ENCODE results near the gene CACNA1E.

DNA sequence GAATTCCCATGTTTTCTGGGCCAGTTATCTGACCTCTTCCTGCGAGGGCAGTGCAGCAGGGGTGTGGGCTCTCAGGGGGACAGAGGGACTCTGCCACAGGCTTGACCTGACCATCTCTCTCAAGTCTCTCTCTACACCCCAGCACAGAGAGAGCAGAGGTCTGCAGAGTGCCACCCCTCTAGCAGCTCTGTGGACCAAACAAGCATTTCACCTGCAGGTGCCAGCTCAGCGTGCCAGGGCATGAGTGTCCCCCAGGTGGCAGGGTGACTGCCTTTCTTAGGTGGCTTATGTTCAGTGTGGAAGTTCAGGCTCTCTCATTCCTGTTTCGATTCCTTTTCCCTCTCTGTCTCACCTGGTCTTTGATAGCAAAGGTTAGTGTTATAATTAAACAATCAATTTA is 191.3 kb downstream of the CACNA1E start:
- TF ChIP-seq, protein P1, sequence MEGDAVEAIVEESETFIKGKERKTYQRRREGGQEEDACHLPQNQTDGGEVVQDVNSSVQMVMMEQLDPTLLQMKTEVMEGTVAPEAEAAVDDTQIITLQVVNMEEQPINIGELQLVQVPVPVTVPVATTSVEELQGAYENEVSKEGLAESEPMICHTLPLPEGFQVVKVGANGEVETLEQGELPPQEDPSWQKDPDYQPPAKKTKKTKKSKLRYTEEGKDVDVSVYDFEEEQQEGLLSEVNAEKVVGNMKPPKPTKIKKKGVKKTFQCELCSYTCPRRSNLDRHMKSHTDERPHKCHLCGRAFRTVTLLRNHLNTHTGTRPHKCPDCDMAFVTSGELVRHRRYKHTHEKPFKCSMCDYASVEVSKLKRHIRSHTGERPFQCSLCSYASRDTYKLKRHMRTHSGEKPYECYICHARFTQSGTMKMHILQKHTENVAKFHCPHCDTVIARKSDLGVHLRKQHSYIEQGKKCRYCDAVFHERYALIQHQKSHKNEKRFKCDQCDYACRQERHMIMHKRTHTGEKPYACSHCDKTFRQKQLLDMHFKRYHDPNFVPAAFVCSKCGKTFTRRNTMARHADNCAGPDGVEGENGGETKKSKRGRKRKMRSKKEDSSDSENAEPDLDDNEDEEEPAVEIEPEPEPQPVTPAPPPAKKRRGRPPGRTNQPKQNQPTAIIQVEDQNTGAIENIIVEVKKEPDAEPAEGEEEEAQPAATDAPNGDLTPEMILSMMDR (IDR thresholded peaks at IDR 0.05 in 4 of 5, conservative IDR thresholded peaks at IDR 0.05 in 1 of 5), result no peak
- no peak for TF ChIP-seq POLR2A (IDR thresholded peaks at IDR 0.05)

All from gastrocnemius medialis (tissue), 4 donors.